GM21528 (cell line): ENCODE measurements around the gene GPI.
A peak's percentile ranks its signal among the peaks of the same experiment; 100 is the strongest.
"Not testable (repeated sequence)": the region's sequence is repeated elsewhere in the genome, so short reads cannot be mapped to it uniquely, and the experiment has no call there.

Experiments used
- ATAC-seq: cut with Tn5 transposase; IDR thresholded peaks from one replicate; pipeline ENCODE4 v1.9.1; 2021; ENCODE audit warnings: mild to moderate bottlenecking, moderate library complexity; ENCODE audit not compliant: unreplicated experiment, low FRiP score

Gene GPI

GRCh38 chr19:34364830-34365462, at the start of gene GPI:
Gene GPI (plus strand): TSS chr19:34365196. CDS start chr19:34365267, 71 bp downstream.
- peak; percentile 56 for ATAC-seq

GRCh38 chr19:34316247-34316646, 48.7 kb upstream of the GPI start:
- ATAC-seq, result no peak

DNA sequence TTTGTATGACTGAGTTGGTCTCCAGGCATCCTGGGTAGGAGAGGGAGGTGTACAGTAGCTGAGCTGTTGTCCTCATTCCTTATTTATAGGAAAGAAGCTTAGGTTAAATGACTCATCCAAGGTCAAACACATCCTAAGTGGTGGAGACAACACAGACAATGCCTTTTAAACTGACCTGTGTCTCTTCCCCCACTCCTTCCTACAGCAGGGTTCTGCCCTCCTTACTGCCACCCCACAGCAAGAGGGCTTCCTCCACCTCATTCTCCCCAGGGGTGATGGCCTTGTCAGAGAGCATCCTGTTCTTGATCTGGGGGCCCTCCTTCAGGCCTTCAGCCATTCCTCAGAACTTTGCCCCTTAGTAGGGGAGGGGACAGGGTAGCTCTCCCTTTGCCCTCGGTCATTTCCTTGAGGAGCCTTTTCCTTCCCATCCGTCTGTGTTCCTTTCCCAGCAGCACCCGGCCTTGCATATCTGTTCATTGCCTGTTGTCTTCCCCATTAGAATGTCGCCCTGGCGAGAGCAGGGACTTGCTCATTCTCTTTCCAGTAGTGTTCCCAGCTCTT, 48.2 kb upstream of the GPI start:
- ATAC-seq, result no peak

DNA sequence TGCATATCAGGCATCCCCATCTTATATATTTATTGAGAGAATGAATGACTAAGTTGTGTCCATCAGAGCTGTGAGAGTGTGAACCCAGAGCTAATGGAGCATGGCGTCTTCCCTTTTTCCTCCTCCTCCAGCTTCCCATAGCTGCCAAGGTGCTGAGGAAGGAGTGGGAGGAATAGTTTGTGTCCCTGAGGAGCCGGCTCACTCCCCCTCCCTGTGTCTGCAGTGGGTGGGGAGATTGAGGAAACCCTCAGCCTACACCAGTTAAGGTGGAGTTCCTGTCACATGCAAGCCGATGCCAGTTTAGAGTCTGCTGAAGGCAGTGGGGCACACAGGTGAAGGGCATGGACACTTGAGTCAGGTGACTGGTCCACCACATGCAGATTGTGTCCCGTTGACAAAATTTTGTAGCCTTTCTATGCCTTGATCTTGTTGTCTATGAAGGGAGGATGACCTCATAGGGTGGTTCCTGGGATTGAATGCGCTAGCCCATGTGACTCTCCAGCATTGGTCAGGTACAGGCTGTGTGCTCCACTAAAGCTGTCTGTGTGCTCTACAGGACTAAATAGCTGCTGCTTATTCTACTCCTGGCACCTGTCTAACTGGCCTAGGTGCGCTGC, 47.6 kb upstream of the GPI start:
- ATAC-seq, result no peak

DNA sequence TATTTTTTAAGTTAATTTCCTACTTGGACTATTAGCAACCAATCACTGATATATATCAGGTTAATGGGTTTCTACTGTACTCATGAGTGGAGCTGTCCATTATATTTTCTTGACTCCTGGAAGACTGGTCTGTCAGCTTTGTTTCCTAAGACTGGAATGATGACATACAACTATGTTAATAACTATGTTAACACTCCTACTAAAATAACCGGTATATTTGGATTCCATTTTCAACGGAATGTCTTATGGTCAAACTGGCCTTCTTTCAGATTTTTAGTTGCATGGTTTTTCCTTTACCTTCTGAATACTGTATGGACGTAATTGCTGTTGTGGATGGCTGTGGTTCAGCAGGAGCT, 45.8 kb upstream of the GPI start:
- no peak for ATAC-seq

- ATAC-seq, result no peak
These were observed 45.2 kb upstream of the GPI start for GRCh38 chr19:34319785-34320184.

DNA sequence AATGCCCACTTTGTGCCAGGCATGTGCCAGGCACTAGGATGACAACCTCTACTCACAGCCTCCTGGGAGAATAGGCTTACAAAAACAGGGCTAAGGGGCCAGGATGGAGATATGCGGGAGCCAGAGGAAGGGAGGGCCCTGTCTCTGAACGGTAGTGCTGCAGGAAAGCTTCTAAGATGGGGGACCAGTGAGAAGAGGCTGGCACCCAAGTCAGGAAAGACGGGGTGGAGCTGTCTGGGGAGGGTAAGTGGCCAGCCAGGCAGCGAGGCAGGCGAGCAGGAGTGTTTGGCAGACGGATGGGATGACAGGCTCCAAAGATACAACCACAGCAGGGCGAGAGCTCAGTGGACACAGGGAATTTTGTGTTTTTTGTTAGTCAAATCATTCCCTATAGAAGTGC, 44.7 kb upstream of the GPI start:
- ATAC-seq, result no peak

DNA sequence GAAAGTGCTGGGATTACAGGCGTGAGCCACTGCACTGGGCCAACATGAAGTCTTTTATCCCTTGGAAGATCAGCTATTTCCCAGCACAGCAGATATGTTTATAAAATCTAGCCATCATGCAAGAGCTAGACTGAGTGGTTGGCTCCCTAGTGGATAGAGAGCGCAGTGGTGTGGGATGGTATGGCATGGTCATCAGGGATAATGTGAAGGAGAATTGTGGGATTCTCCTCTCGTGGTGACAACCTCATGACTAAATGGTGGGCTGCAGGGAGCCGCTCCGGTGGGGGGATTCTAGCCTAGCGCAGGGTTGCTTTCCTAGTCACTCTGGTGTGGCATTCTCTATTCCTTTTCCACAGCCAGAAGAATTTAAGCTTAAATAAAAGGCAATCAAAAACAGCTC, 43.3 kb upstream of the GPI start:
- no peak for ATAC-seq

DNA sequence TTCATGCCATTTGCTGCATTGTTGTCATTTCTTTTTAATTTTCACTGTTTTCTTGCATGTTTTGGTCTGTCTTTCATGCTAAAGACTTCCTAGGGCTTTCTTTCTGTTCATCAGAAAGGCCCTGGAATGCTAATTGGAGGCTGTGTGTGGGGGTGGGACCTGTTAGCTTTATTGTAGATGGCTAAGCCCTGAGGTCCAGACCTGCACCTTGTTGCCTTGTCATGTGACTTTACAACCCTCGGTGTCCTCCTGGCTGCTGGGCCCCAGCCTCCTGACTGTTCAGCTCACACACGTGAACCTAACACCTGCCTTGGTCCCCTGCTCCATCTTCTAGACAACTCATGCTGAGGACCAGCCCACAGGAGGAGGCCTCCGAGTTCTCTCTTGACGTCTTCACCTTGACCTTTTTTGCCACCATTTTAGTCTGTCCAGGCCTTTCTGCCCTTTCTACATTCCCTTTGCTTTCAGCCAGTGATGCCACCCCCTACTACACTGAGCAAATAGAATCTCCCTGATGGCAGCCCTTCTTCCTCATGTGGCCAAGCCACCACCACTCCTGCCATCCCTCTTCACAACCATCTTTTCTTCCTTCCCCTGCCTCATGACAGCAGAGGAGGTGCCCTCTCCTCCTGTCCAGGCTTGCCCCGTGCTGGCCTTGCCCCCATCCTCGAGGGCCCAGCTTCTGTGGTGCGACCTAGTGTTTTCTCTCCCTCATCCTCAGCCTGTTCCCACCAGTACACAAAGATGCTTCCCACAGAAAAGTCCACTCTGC, 41.4 kb upstream of the GPI start:
- ATAC-seq, result no peak

DNA sequence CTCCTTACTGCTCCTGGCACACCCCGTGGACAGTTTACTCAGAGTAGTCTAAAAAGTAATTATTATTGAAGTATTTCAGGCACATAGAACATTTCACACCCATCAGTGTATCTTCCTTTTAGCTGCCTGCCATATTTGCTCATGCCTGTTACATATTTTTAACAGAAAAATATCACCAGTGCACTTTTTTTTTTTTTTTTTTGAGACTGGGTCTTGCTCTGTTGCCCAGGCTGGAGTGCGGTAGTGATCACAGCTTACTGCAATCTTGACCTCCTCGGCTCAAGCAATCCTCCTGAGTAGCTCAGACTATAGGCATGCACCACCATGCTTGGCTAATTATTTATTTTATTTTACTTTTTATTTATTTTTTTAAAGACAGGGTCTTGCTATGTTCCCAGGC, 40.7 kb upstream of the GPI start:
- ATAC-seq, result no peak

GRCh38 chr19:34325181-34325580, 39.8 kb upstream of the GPI start:
- no peak for ATAC-seq

GRCh38 chr19:34325981-34326787, 38.8 kb upstream of the GPI start:
- ATAC-seq, result no peak

DNA sequence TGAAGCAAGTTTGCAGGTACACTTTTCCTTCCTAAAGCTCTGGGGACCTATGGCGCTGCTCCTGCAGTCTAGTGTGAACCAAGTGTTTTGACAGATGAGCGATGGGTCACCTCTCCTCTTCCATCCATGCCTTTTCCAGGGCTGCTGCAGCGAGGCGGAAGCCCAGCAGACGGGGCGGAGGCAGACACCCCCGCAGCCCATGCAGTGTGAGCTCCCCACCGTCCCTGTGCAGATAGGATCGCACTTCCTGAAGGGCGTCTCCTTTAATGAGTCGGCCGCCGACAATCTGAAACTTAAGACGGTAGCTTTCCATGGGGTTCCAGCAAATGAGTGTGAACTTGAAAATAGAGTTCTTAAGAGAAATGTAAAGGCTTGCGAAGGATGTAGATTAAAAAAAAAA, 37.1 kb upstream of the GPI start:
- ATAC-seq, result no peak

DNA sequence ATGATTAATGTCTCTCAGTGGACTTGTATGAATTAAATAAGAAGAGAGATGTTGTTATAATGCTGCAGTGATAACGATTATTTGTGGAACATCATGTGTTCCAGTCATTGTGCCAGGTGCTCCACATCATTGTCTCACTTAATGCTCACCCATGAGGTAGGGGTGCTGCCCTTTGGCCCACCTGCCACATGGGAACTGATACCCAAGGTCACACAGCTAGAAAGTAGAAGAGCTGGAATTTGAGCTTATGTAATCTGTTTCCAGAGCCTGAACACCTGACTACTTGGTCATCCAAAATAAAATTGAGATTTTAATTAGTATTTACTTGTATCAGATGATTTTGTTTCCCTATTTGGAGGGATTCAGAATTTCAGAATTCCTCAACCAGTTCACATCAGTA, 36.0 kb upstream of the GPI start:
- ATAC-seq, result no peak

GRCh38 chr19:34330116-34330515, 34.9 kb upstream of the GPI start:
- no peak for ATAC-seq

DNA sequence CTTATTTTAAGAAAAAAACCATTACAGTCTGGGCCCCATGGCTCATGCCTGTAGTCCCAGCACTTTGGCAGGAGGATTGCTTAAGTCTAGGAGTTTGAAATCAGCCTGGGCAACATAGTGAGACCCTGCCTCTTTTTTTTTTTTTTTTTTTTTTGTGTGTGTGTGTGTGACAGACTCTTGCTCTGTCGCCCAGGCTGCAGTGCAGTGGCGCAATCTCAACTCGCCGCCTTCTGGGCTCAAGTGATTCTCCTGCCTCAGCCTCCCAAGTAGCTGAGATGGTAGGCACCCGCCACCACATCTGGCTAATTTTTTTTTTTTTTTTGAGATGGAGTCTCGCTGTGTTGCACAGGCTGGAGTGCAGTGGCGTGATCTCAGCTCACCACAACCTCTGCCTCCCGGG, 34.4 kb upstream of the GPI start:
- ATAC-seq, result not testable (repeated sequence)

- ATAC-seq, result not testable (repeated sequence)
These were observed 33.4 kb upstream of the GPI start for GRCh38 chr19:34331596-34331995.

- ATAC-seq, result no peak
These were observed 32.8 kb upstream of the GPI start for GRCh38 chr19:34332027-34332760.

DNA sequence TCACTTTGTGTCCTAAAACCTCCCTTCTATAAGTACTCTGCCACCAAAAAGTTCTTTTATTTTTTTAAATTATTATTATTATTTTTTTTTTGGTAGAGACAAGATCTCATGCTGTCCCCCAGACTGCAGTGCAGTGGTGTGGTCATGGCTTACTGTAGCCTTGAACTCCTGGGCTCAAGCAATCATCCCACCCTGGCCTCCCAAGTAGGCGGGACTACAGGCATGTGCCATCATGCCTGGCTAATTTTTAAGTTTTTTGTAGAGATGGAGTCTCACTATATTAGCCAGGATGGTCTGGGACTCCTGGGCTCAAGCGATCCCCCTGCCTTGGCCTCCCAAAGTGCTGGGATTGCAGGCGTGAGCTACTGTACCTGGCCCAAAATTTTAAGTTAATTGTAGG, 29.1 kb upstream of the GPI start:
- ATAC-seq, result no peak

GRCh38 chr19:34336781-34337271, 28.2 kb upstream of the GPI start:
- ATAC-seq, result no peak
